ENCODE results near the gene LGALSL. TPM values are rescaled to one million over a fixed set of nuclear protein-coding genes. Genes with fewer than 3 reads are reported as not detected.

The LGALSL gene
- total RNA-seq, 2 experiments from 2014 or later, result 3.2 to 4.5 TPM

DNA sequence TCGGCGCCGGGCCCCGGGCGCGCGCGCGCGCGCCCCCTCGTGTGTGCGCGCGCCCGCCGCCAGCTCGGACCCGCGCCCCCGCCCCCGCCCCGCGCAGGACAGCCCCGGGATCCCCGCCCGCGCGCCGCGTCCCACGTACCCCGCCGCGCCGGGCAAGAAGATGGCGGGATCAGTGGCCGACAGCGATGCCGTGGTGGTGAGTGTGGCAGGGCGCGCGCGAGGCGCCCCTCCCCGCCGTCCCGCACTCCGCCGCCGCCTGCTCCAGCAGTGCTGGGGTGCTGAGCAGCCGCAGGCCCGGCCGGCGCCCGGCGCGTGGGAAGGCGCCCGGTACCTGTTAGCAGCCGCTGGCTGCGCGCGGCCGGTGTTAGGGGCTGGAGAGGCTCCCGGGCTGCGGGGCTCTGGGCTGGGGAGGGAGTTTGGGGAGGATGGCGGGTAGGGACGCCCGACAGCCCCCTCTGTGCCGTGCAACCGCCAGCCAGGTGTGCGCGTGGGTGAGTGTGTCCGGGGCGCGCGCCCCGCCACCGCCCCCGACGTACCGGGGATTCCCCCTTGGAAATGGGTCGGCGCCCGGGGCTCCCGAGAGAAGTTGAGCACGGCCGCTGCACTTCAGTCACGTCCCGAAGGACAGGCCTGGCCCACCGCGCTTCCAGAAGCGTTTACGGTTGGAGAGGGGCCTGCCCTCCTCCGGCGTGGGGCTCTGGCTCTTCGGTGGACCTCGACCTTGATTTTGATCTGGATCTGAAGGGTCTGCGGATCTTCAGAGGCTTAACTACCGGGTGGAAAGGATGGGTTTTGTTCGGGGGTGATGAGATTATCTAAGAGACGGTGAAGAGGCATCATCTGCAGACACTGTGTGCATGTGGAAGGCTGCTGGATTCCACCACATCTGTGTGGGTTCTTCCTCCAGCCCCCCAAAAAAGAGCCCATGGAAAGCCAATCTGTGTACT, 697 bp downstream of the LGALSL start:
- Histone ChIP-seq H4K20me1 (ENCODE audit: insufficient read depth, low read length) (no peaks in the 10 kb centered on the region), H3K9me3 (ENCODE audit: low read length) (no peaks in the 10 kb centered on the region), H3K4me1 (ENCODE audit: insufficient read depth, low read length, poor library complexity, severe bottlenecking) (peaks cover 17% of the 10 kb centered on the region), H3K9me2 (ENCODE audit: insufficient read depth, low read length) (no peaks in the 10 kb centered on the region), H3K4me2 (ENCODE audit: low read length) (peak overlapping the region; percentile 75), H2AFZ (ENCODE audit: low read length) (peak overlapping the region; percentile 84), H3K79me2 (ENCODE audit: insufficient read depth, low read depth, low read length) (no peaks in the 10 kb centered on the region), H3K4me3 (ENCODE audit: low read depth, low read length, poor library complexity, severe bottlenecking) (peak overlapping the region; percentile 71), H3K27ac (ENCODE audit: low read depth, low read length, poor library complexity, severe bottlenecking) (no peak overlapping the region), H3K36me3 (ENCODE audit: insufficient read depth, low read length) (no peaks in the 10 kb centered on the region)
- intact Hi-C loops (cut with micrococcal nuclease; ENCODE audit: unreplicated experiment), result loop anchor here (5.0 kb wide), 1 partner anchor 108 kb away; no protein-coding TSS in a partner anchor
- CTCF ChIA-PET (ENCODE audit: unreplicated experiment), result no interaction called here
- peak; percentile 75 for DNase-seq (ENCODE audit: low spot score)
- BruUV-seq (replicated peaks), result no TSS peak
- TF ChIP-seq, protein P1, sequence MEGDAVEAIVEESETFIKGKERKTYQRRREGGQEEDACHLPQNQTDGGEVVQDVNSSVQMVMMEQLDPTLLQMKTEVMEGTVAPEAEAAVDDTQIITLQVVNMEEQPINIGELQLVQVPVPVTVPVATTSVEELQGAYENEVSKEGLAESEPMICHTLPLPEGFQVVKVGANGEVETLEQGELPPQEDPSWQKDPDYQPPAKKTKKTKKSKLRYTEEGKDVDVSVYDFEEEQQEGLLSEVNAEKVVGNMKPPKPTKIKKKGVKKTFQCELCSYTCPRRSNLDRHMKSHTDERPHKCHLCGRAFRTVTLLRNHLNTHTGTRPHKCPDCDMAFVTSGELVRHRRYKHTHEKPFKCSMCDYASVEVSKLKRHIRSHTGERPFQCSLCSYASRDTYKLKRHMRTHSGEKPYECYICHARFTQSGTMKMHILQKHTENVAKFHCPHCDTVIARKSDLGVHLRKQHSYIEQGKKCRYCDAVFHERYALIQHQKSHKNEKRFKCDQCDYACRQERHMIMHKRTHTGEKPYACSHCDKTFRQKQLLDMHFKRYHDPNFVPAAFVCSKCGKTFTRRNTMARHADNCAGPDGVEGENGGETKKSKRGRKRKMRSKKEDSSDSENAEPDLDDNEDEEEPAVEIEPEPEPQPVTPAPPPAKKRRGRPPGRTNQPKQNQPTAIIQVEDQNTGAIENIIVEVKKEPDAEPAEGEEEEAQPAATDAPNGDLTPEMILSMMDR (conservative IDR thresholded peaks at IDR 0.05; ENCODE audit: low read length), result no peak
- no peak for TF ChIP-seq EZH2phosphoT487 (IDR thresholded peaks at IDR 0.05; ENCODE audit: borderline replicate concordance, low read depth, low read length)
- POLR2A ChIA-PET, result interaction anchor here (0.6 to 1.2 kb wide), 3 partner anchors 94 to 436 kb away, joined by 3 to 4 read pairs (median 3); no protein-coding TSS in a partner anchor

DNA sequence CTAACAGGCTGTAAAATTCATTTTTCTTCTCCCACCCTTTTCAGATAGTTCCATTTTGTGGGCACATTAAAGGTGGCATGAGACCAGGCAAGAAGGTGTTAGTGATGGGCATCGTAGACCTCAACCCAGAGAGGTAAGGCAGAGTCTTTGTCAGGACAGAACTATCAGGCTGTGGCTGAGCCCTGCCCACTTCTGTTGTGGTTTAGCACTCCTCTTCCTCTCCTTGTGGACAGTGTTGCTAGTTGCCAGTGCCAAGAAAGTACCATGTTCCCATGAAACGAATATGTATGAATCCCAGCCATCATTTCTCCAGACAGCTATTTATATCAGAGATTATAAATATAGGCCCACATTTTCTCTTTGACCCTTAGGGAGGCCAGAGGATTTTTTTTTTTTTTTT, 1.6 kb downstream of the LGALSL start:
- POLR2A ChIA-PET, result interaction anchor here (0.6 to 1.3 kb wide), 5 partner anchors 9 to 437 kb away, joined by 3 to 4 read pairs (median 3); no protein-coding TSS in a partner anchor
- peak overlapping the region; percentile 84; the same call in 1 of the 2 replicates for H2AFZ ChIP-seq (ENCODE audit: low read length)
- no peaks in the 10 kb centered on the region for H3K9me2 ChIP-seq (ENCODE audit: insufficient read depth, low read length)
- H3K79me2 ChIP-seq (ENCODE audit: insufficient read depth, low read depth, low read length), result no peaks in the 10 kb centered on the region
- TF ChIP-seq, protein P1 (conservative IDR thresholded peaks at IDR 0.05; ENCODE audit: low read length), result no peak
- no peak for TF ChIP-seq EZH2phosphoT487 (IDR thresholded peaks at IDR 0.05; ENCODE audit: borderline replicate concordance, low read depth, low read length)
- H3K4me1 ChIP-seq (ENCODE audit: insufficient read depth, low read length, poor library complexity, severe bottlenecking), result peaks cover 17% of the 10 kb centered on the region
- CTCF ChIA-PET (ENCODE audit: unreplicated experiment), result no interaction called here
- intact Hi-C loops (cut with micrococcal nuclease; ENCODE audit: unreplicated experiment), result loop anchor here (5.0 kb wide), 1 partner anchor 107 kb away; no protein-coding TSS in a partner anchor
- no peaks in the 10 kb centered on the region for H3K9me3 ChIP-seq (ENCODE audit: low read length)
- H4K20me1 ChIP-seq (ENCODE audit: insufficient read depth, low read length), result no peaks in the 10 kb centered on the region
- no peaks in the 10 kb centered on the region for H3K36me3 ChIP-seq (ENCODE audit: insufficient read depth, low read length)
- no peak overlapping the region for H3K27ac ChIP-seq (ENCODE audit: low read depth, low read length, poor library complexity, severe bottlenecking)
- peak overlapping the region; percentile 71 for H3K4me3 ChIP-seq (ENCODE audit: low read depth, low read length, poor library complexity, severe bottlenecking)
- BruUV-seq (replicated peaks), result no TSS peak
- peak overlapping the region; percentile 75 for H3K4me2 ChIP-seq (ENCODE audit: low read length)
- no peak for DNase-seq (ENCODE audit: low spot score)

Measured in OCI-LY7 (cell line).